Transverse colon (tissue), 3 donors: ENCODE results near the gene DUSP15.

Source experiments
- EP300 ChIP-seq: sonication (generic); formaldehyde crosslinking; IDR thresholded peaks from one replicate; pipeline ENCODE4 v1.6.1; 2017; ENCODE audit warnings: antibody characterized with exemption, low read depth
- POLR2A ChIP-seq: fragments of 450-650 bp; IDR thresholded peaks from one replicate; pipeline ENCODE4 v1.6.1; 2016; ENCODE audit warnings: antibody characterized with exemption, mild to moderate bottlenecking, moderate library complexity
- TF ChIP-seq, protein P1 (sequence below), 5 experiments: fragments of 200-600 bp in 3 of 5; fragments of 450-650 bp in 2 of 5; sonication (generic) in 3 of 5; IDR thresholded peaks; 1 replicate in 2 of 5; 2 replicates in 3 of 5; pipeline ENCODE4 v1.5.1; 2016 to 2017; ENCODE audit warnings: antibody characterized with exemption in 5 of 5, inconsistent platforms in 3 of 5, mild to moderate bottlenecking in 2 of 5, moderate library complexity in 1 of 5

GRCh38 chr20:31827059-31827458, 43.3 kb downstream of the DUSP15 start:
- TF ChIP-seq, protein P1, sequence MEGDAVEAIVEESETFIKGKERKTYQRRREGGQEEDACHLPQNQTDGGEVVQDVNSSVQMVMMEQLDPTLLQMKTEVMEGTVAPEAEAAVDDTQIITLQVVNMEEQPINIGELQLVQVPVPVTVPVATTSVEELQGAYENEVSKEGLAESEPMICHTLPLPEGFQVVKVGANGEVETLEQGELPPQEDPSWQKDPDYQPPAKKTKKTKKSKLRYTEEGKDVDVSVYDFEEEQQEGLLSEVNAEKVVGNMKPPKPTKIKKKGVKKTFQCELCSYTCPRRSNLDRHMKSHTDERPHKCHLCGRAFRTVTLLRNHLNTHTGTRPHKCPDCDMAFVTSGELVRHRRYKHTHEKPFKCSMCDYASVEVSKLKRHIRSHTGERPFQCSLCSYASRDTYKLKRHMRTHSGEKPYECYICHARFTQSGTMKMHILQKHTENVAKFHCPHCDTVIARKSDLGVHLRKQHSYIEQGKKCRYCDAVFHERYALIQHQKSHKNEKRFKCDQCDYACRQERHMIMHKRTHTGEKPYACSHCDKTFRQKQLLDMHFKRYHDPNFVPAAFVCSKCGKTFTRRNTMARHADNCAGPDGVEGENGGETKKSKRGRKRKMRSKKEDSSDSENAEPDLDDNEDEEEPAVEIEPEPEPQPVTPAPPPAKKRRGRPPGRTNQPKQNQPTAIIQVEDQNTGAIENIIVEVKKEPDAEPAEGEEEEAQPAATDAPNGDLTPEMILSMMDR (IDR thresholded peaks at IDR 0.05), result no peak
- no peak for TF ChIP-seq POLR2A
- no peak for TF ChIP-seq EP300
